GM12878 (cell line): ENCODE results near the gene ERC2. TPM values are rescaled to one million over a fixed set of nuclear protein-coding genes. Genes with fewer than 3 reads are reported as not detected.

Experiments used
- ATAC-seq: fragments of 200-7000 bp; cut with Tn5 transposase; 3 replicates; pipeline ENCODE4 v1.9.1; 2020; ENCODE audit warnings: mild to moderate bottlenecking, moderate library complexity
- BruUV-seq: library from RNA; stranded (reverse); fragments of 400-500 nt; replicated peaks from 2 replicates; lab custom pipeline; 2021; lab: Mats Ljungman, UMichigan
- CTCF ChIA-PET: fragments of 300-600 bp; sonication (Branson Sonifier 250); formaldehyde crosslinking; extraction: SDS; loops from one replicate; lab custom pipeline; 2021; ENCODE audit warnings: inconsistent platforms; lab: Yijun Ruan, JAX
- POLR2A ChIA-PET: fragments of 350-600 bp; formaldehyde crosslinking; extraction: SDS; loops from one replicate; lab custom pipeline; 2021; ENCODE audit warnings: inconsistent platforms; lab: Charles Lee
- RAD21 ChIA-PET: fragments of 300-600 bp; sonication (Branson Sonifier 250); formaldehyde crosslinking; loops from one replicate; lab custom pipeline; 2023; ENCODE audit warnings: antibody characterized with exemption; ENCODE audit not compliant: unreplicated experiment; lab: Charles Lee
- SMC1A ChIA-PET: fragments of 300-600 bp; sonication (Branson Sonifier 250); formaldehyde crosslinking; loops from one replicate; lab custom pipeline; 2023; ENCODE audit not compliant: unreplicated experiment, uncharacterized antibody; lab: Charles Lee
- DNase-seq: peaks from one replicate; pipeline ENCODE4 v3.0.0-alpha.2; 2011; ENCODE audit warnings: low read depth, low spot score
- FAIRE-seq: peaks from 3 replicates; lab custom pipeline; 2011; peaks lifted over from hg19 to GRCh38; lab: Jason Lieb, UNC
- H2AFZ ChIP-seq: 2 replicates; pipeline ENCODE4 v1.6.0; 2011; ENCODE audit warnings: low read depth, low read length, control low read depth; ENCODE audit not compliant: control insufficient read depth
- H3K27ac ChIP-seq: 2 replicates; pipeline ENCODE4 v1.5.1; 2011; ENCODE audit warnings: control low read depth; ENCODE audit not compliant: control insufficient read depth, insufficient read depth
- H3K27me3 ChIP-seq, 2 experiments: replicated peaks in 1 of 2; 2 replicates each; pipeline versions ENCODE4 v1.6.0 to v1.6.1; 2011; ENCODE audit warnings: low read length in 1 of 2; ENCODE audit not compliant: control insufficient read depth in 2 of 2, insufficient read depth in 2 of 2
- H3K36me3 ChIP-seq, 2 experiments: 2 replicates each; pipeline ENCODE4 v1.5.1; 2011; ENCODE audit warnings: low read length in 1 of 2; ENCODE audit not compliant: control insufficient read depth in 2 of 2, insufficient read depth in 2 of 2
- H3K4me1 ChIP-seq: 2 replicates; pipeline ENCODE4 v1.6.1; 2011; ENCODE audit warnings: mild to moderate bottlenecking, low read length, moderate library complexity, mixed read lengths; ENCODE audit not compliant: control insufficient read depth, insufficient read depth
- H3K4me2 ChIP-seq: 2 replicates; pipeline ENCODE4 v1.6.0; 2011; ENCODE audit warnings: control low read depth; ENCODE audit not compliant: control insufficient read depth, insufficient read depth
- H3K4me3 ChIP-seq: fragments of 200-600 bp; sonication (generic); 2 replicates; pipeline ENCODE4 v1.5.1; 2016
- H3K79me2 ChIP-seq: 2 replicates; pipeline ENCODE4 v1.6.0; 2011; ENCODE audit warnings: low read length; ENCODE audit not compliant: control insufficient read depth, insufficient read depth
- H3K9ac ChIP-seq: 2 replicates; pipeline ENCODE4 v1.8.0; 2011; ENCODE audit warnings: low read length, control low read depth, mixed read lengths; ENCODE audit not compliant: control insufficient read depth, insufficient read depth
- H3K9me3 ChIP-seq: replicated peaks from 3 replicates; pipeline ENCODE4 v1.5.1; 2011; ENCODE audit warnings: mild to moderate bottlenecking, low read length; ENCODE audit not compliant: control insufficient read depth, insufficient read depth
- H4K20me1 ChIP-seq: 2 replicates; pipeline ENCODE4 v1.6.0; 2011; ENCODE audit not compliant: control insufficient read depth, insufficient read depth
- BCLAF1 ChIP-seq: fragments of 450-650 bp; IDR thresholded peaks from 2 replicates; pipeline ENCODE4 v1.6.1; 2017; ENCODE audit warnings: antibody characterized with exemption, mild to moderate bottlenecking, moderate library complexity
- CHD2 ChIP-seq: IDR thresholded peaks from 2 replicates; pipeline ENCODE4 v1.6.1; 2011; ENCODE audit warnings: low read depth, low read length, improper control_type of control experiment, borderline replicate concordance
- CUX1 ChIP-seq: IDR thresholded peaks from 2 replicates; pipeline ENCODE4 v1.6.1; 2012; ENCODE audit warnings: improper control_type of control experiment, low read depth, low read length; ENCODE audit not compliant: insufficient replicate concordance
- HDAC2 ChIP-seq: fragments of 200-600 bp; sonication (generic); IDR thresholded peaks from 2 replicates; pipeline ENCODE4 v1.6.1; 2017
- IKZF2 ChIP-seq, 2 experiments: fragments of 450-650 bp; IDR thresholded peaks; 2 replicates each; pipeline ENCODE4 v1.6.1; 2017; ENCODE audit warnings: mild to moderate bottlenecking in 2 of 2, moderate library complexity in 2 of 2
- NBN ChIP-seq: fragments of 450-650 bp; IDR thresholded peaks from 2 replicates; pipeline ENCODE4 v1.6.1; 2016
- POLR2AphosphoS2 ChIP-seq: IDR thresholded peaks from 2 replicates; pipeline ENCODE4 v1.6.1; 2011; ENCODE audit warnings: low read depth, mild to moderate bottlenecking, low read length, improper control_type of control experiment, moderate library complexity
- RAD21 ChIP-seq: IDR thresholded peaks from 2 replicates; pipeline ENCODE4 v1.6.1; 2011; ENCODE audit warnings: mild to moderate bottlenecking, low read depth, low read length, moderate library complexity; ENCODE audit not compliant: insufficient read depth
- RELA ChIP-seq: fragments of 450-650 bp; IDR thresholded peaks from 2 replicates; pipeline ENCODE4 v1.8.0; 2014; ENCODE audit warnings: borderline replicate concordance; ENCODE audit not compliant: partially characterized antibody
- RUNX3 ChIP-seq: IDR thresholded peaks from 2 replicates; pipeline ENCODE4 v1.6.1; 2012; ENCODE audit warnings: low read length, inconsistent platforms
- SIN3A ChIP-seq: IDR thresholded peaks from 2 replicates; pipeline ENCODE4 v1.6.1; 2012; ENCODE audit warnings: low read depth, low read length, improper control_type of control experiment
- SREBF2 ChIP-seq: IDR thresholded peaks from 2 replicates; pipeline ENCODE4 v1.6.1; 2012; ENCODE audit warnings: mild to moderate bottlenecking, low read length
- ZNF592 ChIP-seq: fragments of 450-650 bp; IDR thresholded peaks from 2 replicates; pipeline ENCODE4 v1.6.1; 2017; ENCODE audit warnings: mild to moderate bottlenecking, moderate library complexity
- WGBS: methylation state at CpG from one replicate; pipeline ENCODE4 v1.1.6; 2016; ENCODE audit warnings: low lambda C conversion rate; ENCODE audit not compliant: insufficient replicate concordance, insufficient coverage; ENCODE audit errors: missing lambda C conversion rate; 5-methylcytosine and 5-hydroxymethylcytosine counted together
- in situ Hi-C: fragments of 300-500 bp; cut with MboI; formaldehyde crosslinking; loops from 9 replicates; pipeline ENCODE4 v1.14.3; 2018; ENCODE audit warnings: mixed read lengths
- intact Hi-C: fragments of 100-400 bp; cut with micrococcal nuclease; formaldehyde crosslinking; loops from one replicate; pipeline ENCODE4 v1.14.2; 2022; ENCODE audit not compliant: unreplicated experiment
- polyA plus RNA-seq, 11 experiments: library from polyadenylated mRNA; depleted of rRNA in 4 of 11; unstranded in 6 of 11; stranded (reverse) in 5 of 11; fragments of >200 nt; fragmentation: Nextera tagmentation in 4 of 11; fragmentation: Illumina TruSeq in 1 of 11; extraction: Ambion mirVana in 4 of 11; extraction: Trizol in 1 of 11; gene quantifications; 1 replicate in 1 of 11; 2 replicates in 10 of 11; pipeline versions ENCODE4 v1.2.1 to v1.2.3, GENCODE V29; 2011 to 2016; ENCODE audit warnings: inconsistent platforms in 2 of 11, missing spikeins in 2 of 11, low read depth in 1 of 11
- total RNA-seq, 4 experiments: library from RNA; depleted of rRNA in 3 of 4; stranded (reverse); fragments of >200 nt in 3 of 4; fragmentation: Illumina TruSeq in 1 of 4; extraction: Trizol in 1 of 4; gene quantifications; 2 replicates each; pipeline versions ENCODE4 v1.2.1 to v1.2.3, GENCODE V29; 2013 to 2021

Gene ERC2
- total and polyA plus RNA-seq, 10 of the 15 experiments (the other 5 are each of a cell fraction or from before 2014, with no cell fraction given), result 0.06 to 1.4 (median 0.12) TPM; not detected in 3

GRCh38 chr3:56115698-56116097 lies 352.6 kb downstream of the ERC2 start:
- H3K4me3 ChIP-seq, result no peak overlapping the region
- POLR2A ChIA-PET, result no interaction called here
- no peaks in the 10 kb centered on the region for H4K20me1 ChIP-seq
- H3K79me2 ChIP-seq, result no peaks in the 10 kb centered on the region
- H3K9me3 ChIP-seq, result no peaks in the 10 kb centered on the region
- no peak overlapping the region for H2AFZ ChIP-seq
- H3K36me3 ChIP-seq, result no peaks in the 10 kb centered on the region
- H3K27me3 ChIP-seq, result no peaks in the 10 kb centered on the region; a peak in 1 of 4 replicates
- H3K27ac ChIP-seq, result no peak overlapping the region
- no peak for DNase-seq
- 0% methylated on average over 2 of the region's 2 CpGs for WGBS
- no peak for FAIRE-seq
- CTCF ChIA-PET, result no interaction called here
- ATAC-seq, result no peak
- no peak overlapping the region for H3K4me2 ChIP-seq
- SMC1A ChIA-PET, result no interaction called here
- intact Hi-C loops (no loop called here), in situ Hi-C loops (no loop called here)
- RAD21 ChIA-PET, result no interaction called here
- BruUV-seq, result no TSS peak
- H3K4me1 ChIP-seq, result no peaks in the 10 kb centered on the region
- H3K9ac ChIP-seq, result no peak overlapping the region
- TF ChIP-seq POLR2AphosphoS2 (no peak), SREBF2 (no peak), RUNX3 (no peak), BCLAF1 (no peak), RAD21 (no peak), IKZF2 (IDR thresholded peaks at IDR 0.05) (no peak), SIN3A (no peak), RELA (no peak), CHD2 (no peak), NBN (no peak), ZNF592 (no peak), HDAC2 (no peak), CUX1 (no peak)
